Mucosa of descending colon (tissue), 3 donors: Measurements from ENCODE around the gene CSNK2A3. TPM values are rescaled to one million over a fixed set of nuclear protein-coding genes. Genes with fewer than 3 reads are reported as not detected.

Source experiments
- ATAC-seq: fragments of 200-7000 bp; cut with Tn5 transposase; one replicate; pipeline ENCODE4 v1.9.1; 2020; ENCODE audit warnings: mild to moderate bottlenecking, moderate library complexity
- DNase-seq, 3 donors: peaks; one replicate each; pipeline ENCODE4 v3.0.0-alpha.2; 2020
- H3K36me3 ChIP-seq: fragments of 200-600 bp; one replicate; pipeline ENCODE4 v1.8.0; 2021; ENCODE audit warnings: low read depth, mild to moderate bottlenecking
- H3K4me1 ChIP-seq: fragments of 200-600 bp; one replicate; pipeline ENCODE4 v1.8.0; 2021; ENCODE audit warnings: low read depth, mild to moderate bottlenecking
- H3K4me3 ChIP-seq: fragments of 200-600 bp; one replicate; pipeline ENCODE4 v1.8.0; 2021; ENCODE audit warnings: mild to moderate bottlenecking
- H3K9me3 ChIP-seq: fragments of 200-600 bp; one replicate; pipeline ENCODE4 v1.8.0; 2021; ENCODE audit warnings: mild to moderate bottlenecking
- intact Hi-C, 2 donors: fragments of 100-400 bp; cut with DNase I in 1 of 2; cut with micrococcal nuclease in 1 of 2; formaldehyde crosslinking; loops; one replicate each; pipeline versions ENCODE4 v1.11.0 to v1.11.1; 2022; cut with DNase I, micrococcal nuclease
- total RNA-seq, 3 donors: library from RNA; stranded (reverse); fragmentation: NEBNext Ultra II Directional in 2 of 3; extraction: Animal tissue kit (Norgen Biotek cat#: 25700) in 2 of 3; gene quantifications; one replicate each; pipeline versions ENCODE4 v1.2.1 to v1.2.4, GENCODE V29; 2021 to 2023
- TF ChIP-seq, protein P1 (sequence below): fragments of 200-600 bp; IDR thresholded peaks from one replicate; pipeline ENCODE4 v1.8.0; 2022; ENCODE audit warnings: antibody characterized with exemption, mild to moderate bottlenecking
- donor health status: DM: no; HTN: no; CAD: no; lungs with moderate emphysema.
- donor health status: DM: no; HTN: no; CAD: no.
- donor health status: DM: no; HTN: yes; CAD: no.

The CSNK2A3 gene
- total RNA-seq, 3 donors from 2014 or later: 0.43 to 2.1 TPM; not detected in 1

- DNase-seq (no peak), ATAC-seq (no peak)
- TF ChIP-seq, protein P1, sequence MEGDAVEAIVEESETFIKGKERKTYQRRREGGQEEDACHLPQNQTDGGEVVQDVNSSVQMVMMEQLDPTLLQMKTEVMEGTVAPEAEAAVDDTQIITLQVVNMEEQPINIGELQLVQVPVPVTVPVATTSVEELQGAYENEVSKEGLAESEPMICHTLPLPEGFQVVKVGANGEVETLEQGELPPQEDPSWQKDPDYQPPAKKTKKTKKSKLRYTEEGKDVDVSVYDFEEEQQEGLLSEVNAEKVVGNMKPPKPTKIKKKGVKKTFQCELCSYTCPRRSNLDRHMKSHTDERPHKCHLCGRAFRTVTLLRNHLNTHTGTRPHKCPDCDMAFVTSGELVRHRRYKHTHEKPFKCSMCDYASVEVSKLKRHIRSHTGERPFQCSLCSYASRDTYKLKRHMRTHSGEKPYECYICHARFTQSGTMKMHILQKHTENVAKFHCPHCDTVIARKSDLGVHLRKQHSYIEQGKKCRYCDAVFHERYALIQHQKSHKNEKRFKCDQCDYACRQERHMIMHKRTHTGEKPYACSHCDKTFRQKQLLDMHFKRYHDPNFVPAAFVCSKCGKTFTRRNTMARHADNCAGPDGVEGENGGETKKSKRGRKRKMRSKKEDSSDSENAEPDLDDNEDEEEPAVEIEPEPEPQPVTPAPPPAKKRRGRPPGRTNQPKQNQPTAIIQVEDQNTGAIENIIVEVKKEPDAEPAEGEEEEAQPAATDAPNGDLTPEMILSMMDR: no peak
- intact Hi-C loops: no loop called here
- Histone ChIP-seq H3K36me3 (no peaks in the 10 kb centered on the region), H3K4me3 (no peak overlapping the region), H3K4me1 (no peaks in the 10 kb centered on the region), H3K9me3 (no peaks in the 10 kb centered on the region)
Observed at GRCh38 chr11:11304550-11304949, 48.5 kb downstream of the CSNK2A3 start.

- ATAC-seq (no peak), DNase-seq (no peak)
- intact Hi-C loops: no loop called here
- no peaks in the 10 kb centered on the region for H3K9me3 ChIP-seq
- no peak overlapping the region for H3K4me3 ChIP-seq
- TF ChIP-seq, protein P1: no peak
- H3K4me1 ChIP-seq: no peaks in the 10 kb centered on the region
- no peaks in the 10 kb centered on the region for H3K36me3 ChIP-seq
Observed at GRCh38 chr11:11302565-11302964, 50.5 kb downstream of the CSNK2A3 start.
